Panc1 (cell line): ENCODE measurements around the gene RPL41. TPM values are rescaled to one million over a fixed set of nuclear protein-coding genes. Genes with fewer than 3 reads are reported as not detected.
A peak's percentile ranks its signal among the peaks of the same experiment; 100 is the strongest.
"Not testable (repeated sequence)": the region's sequence is repeated elsewhere in the genome, so short reads cannot be mapped to it uniquely, and the experiment has no call there.

Experiments used
- ATAC-seq: fragments of 200-7000 bp; cut with Tn5 transposase; 2 replicates; pipeline ENCODE4 v1.9.1; 2020; ENCODE audit warnings: mild to moderate bottlenecking, moderate library complexity
- BruUV-seq: library from RNA; stranded (reverse); fragments of 400-500 nt; replicated peaks from 2 replicates; lab custom pipeline; 2021; lab: Mats Ljungman, UMichigan
- CTCF ChIA-PET: fragments of 300-600 bp; sonication (Branson Sonifier 250); formaldehyde crosslinking; loops from one replicate; lab custom pipeline; 2022; ENCODE audit warnings: antibody characterized with exemption; lab: Charles Lee
- POLR2A ChIA-PET: fragments of 300-600 bp; sonication (Branson Sonifier 250); formaldehyde crosslinking; loops from one replicate; lab custom pipeline; 2022; ENCODE audit warnings: antibody characterized with exemption; lab: Charles Lee
- DNase-seq: peaks from one replicate; pipeline ENCODE4 v3.0.0-alpha.2; 2010; ENCODE audit warnings: low read depth, low spot score
- H3K27ac ChIP-seq: 2 replicates; pipeline ENCODE4 v1.5.1; 2011; ENCODE audit warnings: mild to moderate bottlenecking, low read length, inconsistent platforms
- H3K27me3 ChIP-seq: fragments of 200-500 bp; sonication (Bioruptor generic); 2 replicates; pipeline ENCODE4 v1.6.0; 2014; ENCODE audit warnings: low read length, inconsistent platforms; ENCODE audit not compliant: control insufficient read depth, insufficient read depth
- H3K36me3 ChIP-seq: fragments of 200-500 bp; sonication (Bioruptor generic); 2 replicates; pipeline ENCODE4 v1.5.1; 2014; ENCODE audit warnings: inconsistent platforms, mild to moderate bottlenecking, low read length, moderate library complexity; ENCODE audit not compliant: control insufficient read depth, insufficient read depth
- H3K4me1 ChIP-seq: 2 replicates; pipeline ENCODE4 v1.5.1; 2011; ENCODE audit warnings: inconsistent platforms, mild to moderate bottlenecking, low read length, moderate library complexity; ENCODE audit not compliant: control insufficient read depth, insufficient read depth
- H3K4me3 ChIP-seq, 2 experiments: 2 replicates each; pipeline ENCODE4 v1.5.1; 2011 to 2012; ENCODE audit warnings: low read depth in 2 of 2, low read length in 2 of 2, mild to moderate bottlenecking in 2 of 2, inconsistent platforms in 1 of 2, moderate library complexity in 1 of 2
- H3K9me3 ChIP-seq: fragments of 200-500 bp; sonication (Bioruptor generic); 2 replicates; pipeline ENCODE4 v1.5.1; 2014; ENCODE audit warnings: low read depth, mild to moderate bottlenecking, inconsistent platforms, low read length, moderate library complexity; ENCODE audit not compliant: control insufficient read depth, insufficient read depth
- POLR2AphosphoS5 ChIP-seq: IDR thresholded peaks from 2 replicates; pipeline ENCODE4 v1.6.1; 2012; ENCODE audit warnings: mild to moderate bottlenecking, low read depth, low read length, moderate library complexity
- SIN3A ChIP-seq: IDR thresholded peaks from 2 replicates; pipeline ENCODE4 v1.6.1; 2012; ENCODE audit warnings: low read depth, mild to moderate bottlenecking, low read length, moderate library complexity, borderline replicate concordance; ENCODE audit not compliant: insufficient read depth
- TCF7L2 ChIP-seq: IDR thresholded peaks from 2 replicates; pipeline ENCODE4 v1.6.1; 2011; ENCODE audit warnings: mild to moderate bottlenecking, low read depth, low read length, inconsistent platforms
- in situ Hi-C: cut with HindIII; loops from 2 replicates; pipeline ENCODE4 v1.10.0; 2016; ENCODE audit warnings: low sequenced_read_pairs, low pct_unique_long_range_greater_than_20kb
- intact Hi-C: fragments of 100-400 bp; cut with micrococcal nuclease; formaldehyde crosslinking; loops from one replicate; pipeline ENCODE4 v1.10.0; 2022; ENCODE audit not compliant: unreplicated experiment
- total RNA-seq: library from RNA; stranded (reverse); gene quantifications from one replicate; pipeline ENCODE4 v1.2.1, GENCODE V29; 2021; ENCODE audit not compliant: unreplicated experiment
- TF ChIP-seq, protein P1 (sequence below), 2 experiments: IDR thresholded peaks; 2 replicates each; pipeline ENCODE4 v1.6.1; 2011 to 2012; ENCODE audit warnings: low read depth in 2 of 2, control low read depth in 1 of 2, low read length in 1 of 2, mild to moderate bottlenecking in 1 of 2, moderate library complexity in 1 of 2; ENCODE audit not compliant: insufficient read depth in 1 of 2
- TF ChIP-seq, protein P2 (sequence below): fragments of 450-650 bp; IDR thresholded peaks from 2 replicates; pipeline ENCODE4 v1.5.1; 2017; ENCODE audit warnings: mild to moderate bottlenecking

Gene RPL41
- total RNA-seq, 1 experiment from 2014 or later, result 2,264 TPM

DNA sequence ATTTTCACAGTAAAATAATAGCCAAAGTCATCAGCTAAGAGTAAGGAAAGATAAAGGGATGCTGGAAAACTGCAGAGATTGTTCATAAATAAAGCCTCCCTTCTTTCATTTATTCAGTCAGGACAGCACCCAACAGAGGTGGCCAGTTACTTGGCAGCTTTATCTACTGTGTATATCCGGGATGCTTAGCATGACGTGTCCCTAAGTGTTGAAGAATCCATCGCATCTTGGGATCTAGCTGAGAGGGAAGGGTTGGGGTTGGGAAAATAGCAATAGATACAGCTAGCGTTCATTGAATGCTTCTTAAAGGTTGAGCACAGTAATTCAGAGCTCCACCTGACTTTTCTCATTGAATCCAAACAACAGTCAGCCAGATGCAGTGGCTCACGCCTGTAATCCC is 42.0 kb upstream of the RPL41 start:
- Histone ChIP-seq H3K4me1 (peaks cover 6% of the 10 kb centered on the region), H3K4me3 (no peak overlapping the region), H3K27me3 (no peaks in the 10 kb centered on the region), H3K27ac (no peak overlapping the region), H3K9me3 (no peaks in the 10 kb centered on the region), H3K36me3 (no peaks in the 10 kb centered on the region)
- ATAC-seq (no peak), DNase-seq (no peak)
- TF ChIP-seq, protein P1, sequence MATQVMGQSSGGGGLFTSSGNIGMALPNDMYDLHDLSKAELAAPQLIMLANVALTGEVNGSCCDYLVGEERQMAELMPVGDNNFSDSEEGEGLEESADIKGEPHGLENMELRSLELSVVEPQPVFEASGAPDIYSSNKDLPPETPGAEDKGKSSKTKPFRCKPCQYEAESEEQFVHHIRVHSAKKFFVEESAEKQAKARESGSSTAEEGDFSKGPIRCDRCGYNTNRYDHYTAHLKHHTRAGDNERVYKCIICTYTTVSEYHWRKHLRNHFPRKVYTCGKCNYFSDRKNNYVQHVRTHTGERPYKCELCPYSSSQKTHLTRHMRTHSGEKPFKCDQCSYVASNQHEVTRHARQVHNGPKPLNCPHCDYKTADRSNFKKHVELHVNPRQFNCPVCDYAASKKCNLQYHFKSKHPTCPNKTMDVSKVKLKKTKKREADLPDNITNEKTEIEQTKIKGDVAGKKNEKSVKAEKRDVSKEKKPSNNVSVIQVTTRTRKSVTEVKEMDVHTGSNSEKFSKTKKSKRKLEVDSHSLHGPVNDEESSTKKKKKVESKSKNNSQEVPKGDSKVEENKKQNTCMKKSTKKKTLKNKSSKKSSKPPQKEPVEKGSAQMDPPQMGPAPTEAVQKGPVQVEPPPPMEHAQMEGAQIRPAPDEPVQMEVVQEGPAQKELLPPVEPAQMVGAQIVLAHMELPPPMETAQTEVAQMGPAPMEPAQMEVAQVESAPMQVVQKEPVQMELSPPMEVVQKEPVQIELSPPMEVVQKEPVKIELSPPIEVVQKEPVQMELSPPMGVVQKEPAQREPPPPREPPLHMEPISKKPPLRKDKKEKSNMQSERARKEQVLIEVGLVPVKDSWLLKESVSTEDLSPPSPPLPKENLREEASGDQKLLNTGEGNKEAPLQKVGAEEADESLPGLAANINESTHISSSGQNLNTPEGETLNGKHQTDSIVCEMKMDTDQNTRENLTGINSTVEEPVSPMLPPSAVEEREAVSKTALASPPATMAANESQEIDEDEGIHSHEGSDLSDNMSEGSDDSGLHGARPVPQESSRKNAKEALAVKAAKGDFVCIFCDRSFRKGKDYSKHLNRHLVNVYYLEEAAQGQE (IDR thresholded peaks at IDR 0.05; ENCODE audit: insufficient read depth in 1 of 2, low read depth in 2 of 2, low read length in 1 of 2), result no peak
- TF ChIP-seq TCF7L2 (no peak), SIN3A (no peak), POLR2AphosphoS5 (no peak)
- TF ChIP-seq, protein P2, sequence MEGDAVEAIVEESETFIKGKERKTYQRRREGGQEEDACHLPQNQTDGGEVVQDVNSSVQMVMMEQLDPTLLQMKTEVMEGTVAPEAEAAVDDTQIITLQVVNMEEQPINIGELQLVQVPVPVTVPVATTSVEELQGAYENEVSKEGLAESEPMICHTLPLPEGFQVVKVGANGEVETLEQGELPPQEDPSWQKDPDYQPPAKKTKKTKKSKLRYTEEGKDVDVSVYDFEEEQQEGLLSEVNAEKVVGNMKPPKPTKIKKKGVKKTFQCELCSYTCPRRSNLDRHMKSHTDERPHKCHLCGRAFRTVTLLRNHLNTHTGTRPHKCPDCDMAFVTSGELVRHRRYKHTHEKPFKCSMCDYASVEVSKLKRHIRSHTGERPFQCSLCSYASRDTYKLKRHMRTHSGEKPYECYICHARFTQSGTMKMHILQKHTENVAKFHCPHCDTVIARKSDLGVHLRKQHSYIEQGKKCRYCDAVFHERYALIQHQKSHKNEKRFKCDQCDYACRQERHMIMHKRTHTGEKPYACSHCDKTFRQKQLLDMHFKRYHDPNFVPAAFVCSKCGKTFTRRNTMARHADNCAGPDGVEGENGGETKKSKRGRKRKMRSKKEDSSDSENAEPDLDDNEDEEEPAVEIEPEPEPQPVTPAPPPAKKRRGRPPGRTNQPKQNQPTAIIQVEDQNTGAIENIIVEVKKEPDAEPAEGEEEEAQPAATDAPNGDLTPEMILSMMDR, result no peak
- ChIA-PET POLR2A (interaction anchor here (0.6 kb wide), 1 partner anchor 43 kb away, joined by 7 read pairs; no protein-coding TSS in a partner anchor), CTCF (interaction anchor here (0.7 kb wide), 1 partner anchor 68 kb away, joined by 4 read pairs; no protein-coding TSS in a partner anchor)
- in situ Hi-C loops (no loop called here), intact Hi-C loops (no loop called here)
- no TSS peak for BruUV-seq

DNA sequence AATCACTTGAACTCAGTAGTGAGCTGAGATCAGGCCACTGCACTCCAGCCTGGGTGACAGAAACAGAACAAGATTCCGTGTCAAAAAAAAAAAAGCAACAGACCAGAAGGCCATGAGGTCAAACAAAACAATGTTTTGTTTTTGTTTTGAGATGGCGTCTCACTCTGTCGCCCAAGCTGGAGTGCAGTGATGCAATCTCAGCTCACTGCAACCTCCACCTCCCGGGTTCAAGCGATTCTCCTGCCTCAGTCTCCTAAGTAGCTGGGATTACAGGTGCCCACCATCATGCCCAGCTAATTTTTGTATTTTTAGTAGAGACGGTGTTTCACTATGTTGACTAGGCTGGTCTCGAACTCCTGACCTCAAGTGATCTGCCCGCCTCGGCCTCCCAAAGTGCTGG is 38.5 kb upstream of the RPL41 start:
- in situ Hi-C loops, H3K9me3 ChIP-seq, DNase-seq, ATAC-seq, intact Hi-C loops, POLR2A ChIA-PET, BruUV-seq, H3K27ac ChIP-seq, CTCF ChIA-PET, H3K4me3 ChIP-seq, H3K36me3 ChIP-seq, H3K27me3 ChIP-seq, H3K4me1 ChIP-seq: not testable (repeated sequence)

DNA sequence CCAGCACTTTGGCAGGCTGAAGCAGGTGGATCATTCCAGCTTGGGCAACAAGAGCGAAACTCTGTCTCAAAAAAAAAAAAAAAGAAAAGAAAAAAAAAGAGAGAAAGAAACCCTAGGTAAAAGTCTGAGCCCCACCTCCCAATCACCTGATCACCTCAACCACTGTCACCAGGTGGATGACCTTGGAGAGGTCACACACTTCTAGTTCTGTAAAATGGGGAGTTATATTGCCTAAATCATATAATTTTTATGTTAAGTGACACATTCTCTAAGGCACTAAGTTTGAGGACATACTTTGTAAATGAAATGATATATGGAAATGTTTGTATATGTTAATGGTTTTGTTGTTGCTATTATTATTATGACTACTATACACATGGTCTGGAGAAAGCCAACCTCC is 38.0 kb upstream of the RPL41 start:
- Histone ChIP-seq H3K27me3 (no peaks in the 10 kb centered on the region), H3K4me1 (peaks cover 6% of the 10 kb centered on the region), H3K9me3 (no peaks in the 10 kb centered on the region), H3K27ac (peak overlapping the region; percentile 82), H3K4me3 (peak overlapping the region; percentile 58 to 84), H3K36me3 (no peaks in the 10 kb centered on the region; the same call in 1 of the 2 replicates)
- ChIA-PET CTCF (no interaction called here), POLR2A (no interaction called here)
- no peak for TF ChIP-seq TCF7L2
- TF ChIP-seq, protein P2, result no peak
- no peak for TF ChIP-seq SIN3A
- no peak for TF ChIP-seq POLR2AphosphoS5
- TF ChIP-seq, protein P1 (IDR thresholded peaks at IDR 0.05; ENCODE audit: insufficient read depth in 1 of 2, low read depth in 2 of 2, low read length in 1 of 2), result no peak
- ATAC-seq (no peak), DNase-seq (no peak)
- BruUV-seq, result no TSS peak
- intact Hi-C loops, result no loop called here
- in situ Hi-C loops, result no loop called here
